H9 (cell line): ENCODE measurements around the gene CLUH. TPM values are rescaled to one million over a fixed set of nuclear protein-coding genes. Genes with fewer than 3 reads are reported as not detected.
A peak's percentile ranks its signal among the peaks of the same experiment; 100 is the strongest.

Experiments used
- DNase-seq: peaks from one replicate; pipeline ENCODE4 v3.0.0-alpha.2; 2017
- H2AFZ ChIP-seq: one replicate; pipeline ENCODE4 v1.6.1; 2013; ENCODE audit warnings: mild to moderate bottlenecking, low read length, control low read depth, moderate library complexity
- H2AK5ac ChIP-seq: 2 replicates; pipeline ENCODE4 v1.6.1; 2013; ENCODE audit warnings: low read length, control low read depth, mixed read lengths; ENCODE audit not compliant: insufficient read length
- H2BK120ac ChIP-seq: one replicate; pipeline ENCODE4 v1.6.1; 2013; ENCODE audit warnings: low read depth, mild to moderate bottlenecking, low read length, control low read depth, inconsistent platforms; ENCODE audit not compliant: poor library complexity, severe bottlenecking
- H2BK12ac ChIP-seq: 2 replicates; pipeline ENCODE4 v1.6.1; 2013; ENCODE audit warnings: low read length, control low read depth, mixed read lengths, low read depth; ENCODE audit not compliant: insufficient read length
- H2BK15ac ChIP-seq: 2 replicates; pipeline ENCODE4 v1.6.1; 2013; ENCODE audit warnings: low read depth, low read length, control low read depth
- H2BK20ac ChIP-seq: one replicate; pipeline ENCODE4 v1.6.1; 2013; ENCODE audit warnings: low read depth, mild to moderate bottlenecking, low read length, control low read depth, inconsistent platforms; ENCODE audit not compliant: poor library complexity, severe bottlenecking
- H2BK5ac ChIP-seq: 2 replicates; pipeline ENCODE4 v1.6.1; 2013; ENCODE audit warnings: low read length, control low read depth, mixed read lengths; ENCODE audit not compliant: insufficient read length
- H3K14ac ChIP-seq: 2 replicates; pipeline ENCODE4 v1.6.1; 2013; ENCODE audit warnings: low read length, control low read depth; ENCODE audit not compliant: insufficient read depth
- H3K18ac ChIP-seq: 2 replicates; pipeline ENCODE4 v1.6.1; 2013; ENCODE audit warnings: low read depth, mild to moderate bottlenecking, mixed read lengths, low read length, control low read depth; ENCODE audit not compliant: insufficient read length
- H3K23ac ChIP-seq: 2 replicates; pipeline ENCODE4 v1.6.1; 2013; ENCODE audit warnings: low read length, control low read depth, mixed read lengths, low read depth; ENCODE audit not compliant: insufficient read length
- H3K23me2 ChIP-seq: 2 replicates; pipeline ENCODE4 v1.6.1; 2013; ENCODE audit warnings: low read depth, mild to moderate bottlenecking, mixed read lengths, low read length, control low read depth; ENCODE audit not compliant: insufficient read length, poor library complexity, severe bottlenecking
- H3K27ac ChIP-seq: 2 replicates; pipeline ENCODE4 v1.5.1; 2013; ENCODE audit warnings: low read length, control low read depth, mixed read lengths, low read depth; ENCODE audit not compliant: insufficient read length
- H3K27me3 ChIP-seq: 2 replicates; pipeline ENCODE4 v1.6.1; 2013; ENCODE audit warnings: low read length, control low read depth, inconsistent platforms; ENCODE audit not compliant: insufficient read depth
- H3K4ac ChIP-seq: 2 replicates; pipeline ENCODE4 v1.6.1; 2013; ENCODE audit warnings: low read depth, mild to moderate bottlenecking, control low read depth, inconsistent platforms, low read length, moderate library complexity
- H3K4me1 ChIP-seq: 2 replicates; pipeline ENCODE4 v1.6.1; 2013; ENCODE audit warnings: low read length, control low read depth, inconsistent platforms; ENCODE audit not compliant: insufficient read depth
- H3K4me2 ChIP-seq: 2 replicates; pipeline ENCODE4 v1.6.1; 2013; ENCODE audit warnings: low read length, control low read depth, mixed read lengths; ENCODE audit not compliant: insufficient read length, insufficient read depth
- H3K56ac ChIP-seq: 2 replicates; pipeline ENCODE4 v1.6.1; 2013; ENCODE audit warnings: low read depth, mild to moderate bottlenecking, mixed read lengths, low read length, control low read depth; ENCODE audit not compliant: insufficient read length
- H3K79me1 ChIP-seq: 2 replicates; pipeline ENCODE4 v1.6.1; 2013; ENCODE audit warnings: low read depth, mild to moderate bottlenecking, moderate library complexity, low read length, control low read depth, inconsistent platforms; ENCODE audit not compliant: insufficient read depth, poor library complexity, severe bottlenecking
- H3K79me2 ChIP-seq: 2 replicates; pipeline ENCODE4 v1.6.1; 2013; ENCODE audit warnings: low read length, control low read depth, inconsistent platforms; ENCODE audit not compliant: insufficient read depth
- H3K9ac ChIP-seq: 2 replicates; pipeline ENCODE4 v1.6.1; 2013; ENCODE audit warnings: low read length, control low read depth, mixed read lengths; ENCODE audit not compliant: insufficient read length; ENCODE audit errors: extremely low read depth
- H3K9me3 ChIP-seq: one replicate; pipeline ENCODE4 v1.6.1; 2013; ENCODE audit warnings: low read depth, low read length, inconsistent platforms; ENCODE audit not compliant: control insufficient read depth
- H3T11ph ChIP-seq: one replicate; pipeline ENCODE4 v1.6.1; 2013; ENCODE audit warnings: mild to moderate bottlenecking, low read length, control low read depth, inconsistent platforms
- H4K20me1 ChIP-seq: one replicate; pipeline ENCODE4 v1.6.1; 2013; ENCODE audit not compliant: control insufficient read depth, insufficient read length, insufficient read depth
- H4K5ac ChIP-seq: 2 replicates; pipeline ENCODE4 v1.6.1; 2013; ENCODE audit warnings: low read depth, mild to moderate bottlenecking, mixed read lengths, low read length, control low read depth; ENCODE audit not compliant: insufficient read length
- H4K8ac ChIP-seq: replicated peaks from 2 replicates; pipeline ENCODE4 v1.6.1; 2013; ENCODE audit warnings: low read length, control low read depth, mixed read lengths, low read depth; ENCODE audit not compliant: insufficient read length
- H4K91ac ChIP-seq: 2 replicates; pipeline ENCODE4 v1.6.1; 2013; ENCODE audit warnings: low read depth, mild to moderate bottlenecking, moderate library complexity, mixed read lengths, low read length, control low read depth; ENCODE audit not compliant: insufficient read length
- H3K27ac Mint-ChIP-seq, 3 experiments: 2 replicates in 2 of 3; 3 replicates in 1 of 3; pipeline ENCODE4 v1.8.0; 2020 to 2021; ENCODE audit warnings: mixed read lengths in 3 of 3, mild to moderate bottlenecking in 1 of 3, moderate library complexity in 1 of 3
- H3K27me3 Mint-ChIP-seq: 2 replicates; pipeline ENCODE4 v1.8.0; 2021; ENCODE audit warnings: low read depth, mild to moderate bottlenecking, moderate library complexity, mixed read lengths
- H3K36me3 Mint-ChIP-seq, 3 experiments: 2 replicates in 2 of 3; 3 replicates in 1 of 3; pipeline ENCODE4 v1.8.0; 2020 to 2021; ENCODE audit warnings: low read depth in 3 of 3, mixed read lengths in 3 of 3; ENCODE audit not compliant: insufficient read depth in 1 of 3
- H3K4me1 Mint-ChIP-seq, 2 experiments: 2 replicates each; pipeline ENCODE4 v1.8.0; 2020; ENCODE audit warnings: mixed read lengths in 2 of 2
- H3K4me3 Mint-ChIP-seq, 2 experiments: 2 replicates in 1 of 2; 3 replicates in 1 of 2; pipeline ENCODE4 v1.8.0; 2020 to 2021; ENCODE audit warnings: mild to moderate bottlenecking in 2 of 2, mixed read lengths in 2 of 2, moderate library complexity in 1 of 2
- H3K9me3 Mint-ChIP-seq, 2 experiments: 2 replicates in 1 of 2; 3 replicates in 1 of 2; pipeline ENCODE4 v1.8.0; 2020; ENCODE audit warnings: mild to moderate bottlenecking in 2 of 2, mixed read lengths in 2 of 2, moderate library complexity in 1 of 2
- WGBS: extraction: QIAGEN DNeasy Blood & Tissue Kit; methylation state at CpG from one replicate; pipeline ENCODE4 v1.1.7; 2013; ENCODE audit warnings: missing lambda C conversion rate, low lambda C conversion rate, mixed read lengths; ENCODE audit not compliant: insufficient read length; ENCODE audit errors: extremely low coverage; 5-methylcytosine and 5-hydroxymethylcytosine counted together
- total RNA-seq: library from RNA; stranded (reverse); gene quantifications from 2 replicates; pipeline ENCODE4 v1.2.1, GENCODE V29; 2021
- TF ChIP-seq, protein P1 (sequence below): fragments of 200-600 bp; sonication (generic); conservative IDR thresholded peaks from 3 replicates; pipeline ENCODE4 v1.8.0; 2021; ENCODE audit warnings: antibody characterized with exemption, mild to moderate bottlenecking

Gene CLUH
- total RNA-seq, 1 experiment from 2014 or later, result 91.3 TPM

DNA sequence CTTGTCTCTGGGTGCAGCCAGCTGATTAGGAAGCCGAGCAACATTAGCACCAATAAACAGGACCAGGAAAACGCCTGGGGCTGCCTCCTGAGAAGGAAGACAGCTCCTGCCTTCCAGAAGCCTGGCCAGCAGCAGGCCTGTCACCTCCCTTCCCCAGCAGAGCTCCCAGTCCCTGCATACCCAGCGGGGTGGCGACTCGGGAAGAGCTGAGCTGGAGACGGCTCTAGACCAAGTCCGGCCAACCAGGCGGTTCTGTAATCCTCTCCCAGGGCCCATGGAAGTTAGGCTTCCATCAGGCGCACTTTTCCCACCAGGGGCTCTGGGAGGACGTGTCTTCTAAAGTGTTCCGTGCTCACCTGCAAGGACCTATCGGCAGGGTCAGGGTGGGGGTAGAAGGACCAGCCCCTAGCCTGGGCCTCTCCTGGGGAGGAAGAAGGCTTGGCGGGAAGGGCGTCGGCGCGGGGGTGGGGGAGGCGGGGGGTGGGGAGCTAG is 12.0 kb upstream of the CLUH start:
- Histone ChIP-seq H3K18ac (no peak overlapping the region), H2AK5ac (no peak overlapping the region), H2BK20ac (no peak overlapping the region), H2AFZ (no peak overlapping the region), H4K20me1 (no peaks in the 10 kb centered on the region), H3K79me1 (no peaks in the 10 kb centered on the region), H4K91ac (no peak overlapping the region), H3K27ac (no peak overlapping the region), H3K23ac (no peak overlapping the region), H4K8ac (no peak overlapping the region), H2BK15ac (no peak overlapping the region; the same call in 1 of the 2 replicates), H4K5ac (no peak overlapping the region), H3T11ph (no peak overlapping the region), H3K9me3 (no peaks in the 10 kb centered on the region), H3K4ac (no peak overlapping the region), H3K4me2 (peak overlapping the region; percentile 72), H3K56ac (no peak overlapping the region), H2BK120ac (no peak overlapping the region), H2BK5ac (no peak overlapping the region), H3K79me2 (no peaks in the 10 kb centered on the region), H3K23me2 (peaks cover 3% of the 10 kb centered on the region), H3K14ac (no peak overlapping the region), H3K27me3 (no peaks in the 10 kb centered on the region), H2BK12ac (no peak overlapping the region), H3K4me1 (peaks cover 6% of the 10 kb centered on the region; the same call in 1 of the 2 replicates), H3K9ac (peak overlapping the region; percentile 23)
- Mint-ChIP-seq H3K27me3 (peaks cover 9% of the 10 kb centered on the region), H3K4me1 (peaks cover 13 to 45% of the 10 kb centered on the region in 2 experiments), H3K9me3 (no peaks in the 10 kb centered on the region), H3K27ac (no peak overlapping the region; a peak in 2 of 7 replicates), H3K36me3 (peaks cover under 1 to 14% (median 9%) of the 10 kb centered on the region in 3 experiments; a peak in 5 of 7 replicates), H3K4me3 (peak overlapping the region; percentile 66 to 73)
- WGBS, result no CpG with 5 or more reads among the region's 18 CpGs
- TF ChIP-seq, protein P1, sequence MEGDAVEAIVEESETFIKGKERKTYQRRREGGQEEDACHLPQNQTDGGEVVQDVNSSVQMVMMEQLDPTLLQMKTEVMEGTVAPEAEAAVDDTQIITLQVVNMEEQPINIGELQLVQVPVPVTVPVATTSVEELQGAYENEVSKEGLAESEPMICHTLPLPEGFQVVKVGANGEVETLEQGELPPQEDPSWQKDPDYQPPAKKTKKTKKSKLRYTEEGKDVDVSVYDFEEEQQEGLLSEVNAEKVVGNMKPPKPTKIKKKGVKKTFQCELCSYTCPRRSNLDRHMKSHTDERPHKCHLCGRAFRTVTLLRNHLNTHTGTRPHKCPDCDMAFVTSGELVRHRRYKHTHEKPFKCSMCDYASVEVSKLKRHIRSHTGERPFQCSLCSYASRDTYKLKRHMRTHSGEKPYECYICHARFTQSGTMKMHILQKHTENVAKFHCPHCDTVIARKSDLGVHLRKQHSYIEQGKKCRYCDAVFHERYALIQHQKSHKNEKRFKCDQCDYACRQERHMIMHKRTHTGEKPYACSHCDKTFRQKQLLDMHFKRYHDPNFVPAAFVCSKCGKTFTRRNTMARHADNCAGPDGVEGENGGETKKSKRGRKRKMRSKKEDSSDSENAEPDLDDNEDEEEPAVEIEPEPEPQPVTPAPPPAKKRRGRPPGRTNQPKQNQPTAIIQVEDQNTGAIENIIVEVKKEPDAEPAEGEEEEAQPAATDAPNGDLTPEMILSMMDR, result no peak
- peak; percentile 92 for DNase-seq
